Testis (tissue), 2 donors: Measurements from ENCODE around the gene STX3.

Source experiments
- CTCF ChIP-seq, 3 experiments: fragments of 450-650 bp in 2 of 3; fragments of 200-600 bp in 1 of 3; sonication (generic) in 1 of 3; IDR thresholded peaks; one replicate each; pipeline ENCODE4 v1.5.1; 2016 to 2019; ENCODE audit warnings: antibody characterized with exemption in 3 of 3, mild to moderate bottlenecking in 2 of 3, moderate library complexity in 1 of 3
- POLR2A ChIP-seq: fragments of 450-650 bp; IDR thresholded peaks from one replicate; pipeline ENCODE4 v1.6.1; 2017; ENCODE audit warnings: antibody characterized with exemption, mild to moderate bottlenecking, moderate library complexity

DNA sequence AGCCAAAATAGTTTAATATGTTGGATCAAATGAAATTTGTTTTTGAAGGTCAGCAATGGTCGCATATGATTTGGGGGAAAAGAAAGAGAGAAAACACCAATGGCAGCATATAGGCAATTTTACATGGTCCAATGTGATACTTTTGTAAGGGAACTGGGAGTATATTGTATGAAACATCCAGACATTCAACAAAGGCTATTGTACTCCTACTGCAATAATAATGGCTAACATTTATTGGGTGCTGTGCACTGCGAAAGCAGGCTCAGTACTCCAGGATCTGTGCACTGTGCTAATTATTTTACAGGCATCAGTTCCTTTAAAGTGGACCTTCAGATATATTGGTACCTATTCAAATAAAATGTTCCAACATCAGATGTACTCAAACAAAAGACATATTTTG, 35.6 kb upstream of the STX3 start:
- TF ChIP-seq CTCF (IDR thresholded peaks at IDR 0.05): no peak
- no peak for TF ChIP-seq POLR2A
